Cardiac muscle cell (in vitro differentiated cells and primary cell): Measurements from ENCODE around the gene HLA-DPB1. TPM values are rescaled to one million over a fixed set of nuclear protein-coding genes. Genes with fewer than 3 reads are reported as not detected.

Experiments used
- DNase-seq, 2 donors: peaks; one replicate each; pipeline versions ENCODE4 v3.0.0 to v3.0.0-alpha.2; 2010 to 2017; ENCODE audit warnings: low read depth in 1 of 2, low spot score in 1 of 2
- H3K27ac ChIP-seq: fragments of 200-600 bp; sonication (generic); 2 replicates; pipeline ENCODE4 v1.5.1; 2016
- H3K27me3 ChIP-seq: fragments of 200-600 bp; sonication (generic); 2 replicates; pipeline ENCODE4 v1.6.0; 2016; ENCODE audit warnings: control low read depth
- H3K36me3 ChIP-seq: fragments of 200-600 bp; sonication (generic); 2 replicates; pipeline ENCODE4 v1.5.1; 2016; ENCODE audit warnings: control low read depth
- H3K4me1 ChIP-seq: fragments of 200-600 bp; sonication (generic); 2 replicates; pipeline ENCODE4 v1.8.1; 2017; ENCODE audit warnings: low read depth, mild to moderate bottlenecking, mixed run types
- H3K4me3 ChIP-seq: fragments of 200-600 bp; sonication (generic); 2 replicates; pipeline ENCODE4 v1.5.1; 2016; ENCODE audit warnings: mild to moderate bottlenecking
- H3K9me3 ChIP-seq: fragments of 200-600 bp; sonication (generic); 2 replicates; pipeline ENCODE4 v1.5.1; 2017; ENCODE audit warnings: low read depth, mild to moderate bottlenecking, control low read depth
- polyA plus RNA-seq: library from polyadenylated mRNA; unstranded; fragments of >200 nt; fragmentation: Nextera tagmentation; extraction: Ambion mirVana; gene quantifications from 2 replicates; pipeline ENCODE4 v1.2.1, GENCODE V29; 2016
- total RNA-seq: library from RNA; depleted of rRNA; stranded (reverse); fragments of >200 nt; gene quantifications from 2 replicates; pipeline ENCODE4 v1.2.3, GENCODE V29; 2016
- TF ChIP-seq, protein P1 (sequence below): IDR thresholded peaks from 2 replicates; pipeline ENCODE4 v1.5.1; 2012; ENCODE audit warnings: low read depth, mild to moderate bottlenecking, low read length

The HLA-DPB1 gene
- total and polyA plus RNA-seq, 2 experiments from 2014 or later: 8.6 to 26.1 TPM

DNA sequence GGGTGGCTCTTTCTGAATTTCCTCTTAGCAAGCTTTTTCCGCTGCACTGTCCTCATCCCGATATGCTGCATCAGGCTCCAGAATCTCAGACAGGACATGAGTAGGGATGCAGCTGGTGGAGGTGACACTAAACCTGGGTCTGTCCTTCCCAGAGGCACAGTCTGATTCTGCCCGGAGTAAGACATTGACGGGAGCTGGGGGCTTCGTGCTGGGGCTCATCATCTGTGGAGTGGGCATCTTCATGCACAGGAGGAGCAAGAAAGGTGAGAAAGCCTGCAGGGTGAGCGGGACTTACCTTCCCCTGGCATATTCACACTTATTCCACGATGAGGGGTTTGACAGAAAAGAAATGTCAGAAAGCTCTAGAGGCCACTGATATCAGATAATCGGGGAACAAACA lies 9.8 kb downstream of the HLA-DPB1 start:
- Histone ChIP-seq H3K9me3 (no peaks in the 10 kb centered on the region), H3K27me3 (no peaks in the 10 kb centered on the region), H3K4me3 (no peak overlapping the region), H3K27ac (no peak overlapping the region), H3K36me3 (no peaks in the 10 kb centered on the region), H3K4me1 (no peaks in the 10 kb centered on the region)
- no peak for DNase-seq
- TF ChIP-seq, protein P1, sequence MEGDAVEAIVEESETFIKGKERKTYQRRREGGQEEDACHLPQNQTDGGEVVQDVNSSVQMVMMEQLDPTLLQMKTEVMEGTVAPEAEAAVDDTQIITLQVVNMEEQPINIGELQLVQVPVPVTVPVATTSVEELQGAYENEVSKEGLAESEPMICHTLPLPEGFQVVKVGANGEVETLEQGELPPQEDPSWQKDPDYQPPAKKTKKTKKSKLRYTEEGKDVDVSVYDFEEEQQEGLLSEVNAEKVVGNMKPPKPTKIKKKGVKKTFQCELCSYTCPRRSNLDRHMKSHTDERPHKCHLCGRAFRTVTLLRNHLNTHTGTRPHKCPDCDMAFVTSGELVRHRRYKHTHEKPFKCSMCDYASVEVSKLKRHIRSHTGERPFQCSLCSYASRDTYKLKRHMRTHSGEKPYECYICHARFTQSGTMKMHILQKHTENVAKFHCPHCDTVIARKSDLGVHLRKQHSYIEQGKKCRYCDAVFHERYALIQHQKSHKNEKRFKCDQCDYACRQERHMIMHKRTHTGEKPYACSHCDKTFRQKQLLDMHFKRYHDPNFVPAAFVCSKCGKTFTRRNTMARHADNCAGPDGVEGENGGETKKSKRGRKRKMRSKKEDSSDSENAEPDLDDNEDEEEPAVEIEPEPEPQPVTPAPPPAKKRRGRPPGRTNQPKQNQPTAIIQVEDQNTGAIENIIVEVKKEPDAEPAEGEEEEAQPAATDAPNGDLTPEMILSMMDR: no peak

DNA sequence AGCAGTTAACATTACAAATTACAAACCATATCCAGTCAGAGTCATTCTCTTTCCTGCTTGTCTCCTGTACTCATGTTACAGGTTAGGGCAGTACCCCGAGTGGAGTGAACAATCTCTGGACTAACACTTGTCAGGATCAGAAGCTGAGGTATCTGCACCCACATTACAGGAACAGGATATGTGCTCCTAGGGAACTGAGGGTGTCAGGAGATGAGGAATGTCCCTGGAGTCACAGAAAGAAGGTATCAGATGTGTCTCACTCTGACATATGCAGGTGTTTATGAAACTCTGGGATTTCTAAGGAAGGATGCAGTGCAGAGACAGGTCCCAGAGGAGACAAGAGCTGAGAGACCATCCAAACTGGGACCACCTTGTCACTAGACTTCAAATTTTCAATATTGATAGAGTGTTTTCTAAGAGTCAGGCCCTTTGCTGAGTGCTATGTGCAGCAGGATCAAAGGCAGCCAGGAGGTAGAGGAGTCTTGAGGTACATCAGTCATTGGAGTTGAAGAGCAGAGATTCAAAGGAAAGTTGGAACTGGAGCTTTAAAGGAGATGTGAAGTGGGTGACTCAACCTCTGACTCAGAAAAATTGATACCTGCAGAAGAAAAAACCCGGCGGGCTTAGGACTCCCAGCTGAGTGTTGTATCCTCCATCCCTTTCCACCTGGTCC lies 12.6 kb downstream of the HLA-DPB1 start:
- Histone ChIP-seq H3K4me1 (no peaks in the 10 kb centered on the region), H3K27ac (no peak overlapping the region), H3K9me3 (no peaks in the 10 kb centered on the region), H3K4me3 (no peak overlapping the region), H3K36me3 (no peaks in the 10 kb centered on the region), H3K27me3 (no peaks in the 10 kb centered on the region)
- TF ChIP-seq, protein P1: no peak
- DNase-seq: no peak

DNA sequence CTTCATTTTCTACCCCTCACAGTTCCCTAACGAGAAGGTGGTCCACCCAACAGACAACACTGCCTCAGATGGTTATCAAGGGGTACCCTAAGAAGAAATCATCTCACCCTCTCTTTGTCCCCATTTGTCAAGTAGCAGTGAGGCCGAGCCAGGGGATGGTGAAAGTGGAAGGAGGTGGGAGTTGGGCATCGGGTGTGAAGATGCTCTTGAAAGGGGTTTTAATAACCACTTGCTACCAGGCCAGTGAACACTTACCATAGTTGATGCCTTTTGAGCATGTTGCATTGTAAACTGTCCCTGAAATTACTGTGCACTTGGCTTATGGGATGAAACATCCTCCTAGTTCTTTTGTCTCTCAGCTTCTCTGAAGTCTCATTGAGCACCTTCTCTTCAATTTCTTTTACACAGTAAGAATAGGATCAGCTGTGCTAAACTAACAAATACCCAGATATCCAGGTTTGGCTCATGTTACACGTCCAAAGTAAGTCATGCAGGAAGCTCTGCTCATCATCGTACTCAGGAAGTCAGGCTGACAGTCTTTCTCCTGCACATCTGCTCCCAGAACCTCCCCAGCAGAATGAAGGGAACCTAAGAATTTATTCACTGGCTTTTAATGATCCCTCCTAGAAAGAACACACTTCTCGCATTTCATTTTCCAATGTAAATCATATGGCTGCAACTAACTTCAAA lies 13.3 kb downstream of the HLA-DPB1 start:
- no peaks in the 10 kb centered on the region for H3K27me3 ChIP-seq
- no peaks in the 10 kb centered on the region for H3K36me3 ChIP-seq
- no peaks in the 10 kb centered on the region for H3K4me1 ChIP-seq
- TF ChIP-seq, protein P1: no peak
- peak in 1 of 2 donors; percentile 56 for DNase-seq
- H3K4me3 ChIP-seq: no peak overlapping the region
- H3K9me3 ChIP-seq: no peaks in the 10 kb centered on the region
- H3K27ac ChIP-seq: no peak overlapping the region

DNA sequence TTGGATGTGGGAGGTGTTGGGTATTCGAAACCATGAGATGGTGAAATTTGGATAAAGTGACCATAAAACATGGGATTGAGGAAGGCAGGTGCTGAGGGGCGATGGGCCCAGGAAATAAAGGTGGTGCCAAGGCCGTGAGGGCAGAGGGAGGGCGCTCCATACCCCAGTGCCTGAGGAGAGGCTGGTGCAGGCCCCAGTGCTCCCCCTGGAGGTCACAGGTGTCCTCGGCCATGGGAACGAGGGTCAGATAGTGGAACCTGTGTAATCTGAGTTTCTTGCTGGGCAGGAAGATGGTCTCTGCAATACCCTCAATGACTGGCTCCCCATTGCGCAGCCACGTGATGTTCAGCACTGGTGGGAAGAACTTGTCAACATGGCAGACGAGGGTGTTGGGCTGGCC lies 16.2 kb downstream of the HLA-DPB1 start:
- H3K36me3 ChIP-seq: no peaks in the 10 kb centered on the region
- H3K27ac ChIP-seq: no peak overlapping the region
- H3K4me1 ChIP-seq: no peaks in the 10 kb centered on the region
- H3K9me3 ChIP-seq: no peaks in the 10 kb centered on the region
- DNase-seq: peak; percentile 16 to 47
- no peak overlapping the region for H3K4me3 ChIP-seq
- TF ChIP-seq, protein P1: peak; percentile 49
- H3K27me3 ChIP-seq: no peaks in the 10 kb centered on the region

DNA sequence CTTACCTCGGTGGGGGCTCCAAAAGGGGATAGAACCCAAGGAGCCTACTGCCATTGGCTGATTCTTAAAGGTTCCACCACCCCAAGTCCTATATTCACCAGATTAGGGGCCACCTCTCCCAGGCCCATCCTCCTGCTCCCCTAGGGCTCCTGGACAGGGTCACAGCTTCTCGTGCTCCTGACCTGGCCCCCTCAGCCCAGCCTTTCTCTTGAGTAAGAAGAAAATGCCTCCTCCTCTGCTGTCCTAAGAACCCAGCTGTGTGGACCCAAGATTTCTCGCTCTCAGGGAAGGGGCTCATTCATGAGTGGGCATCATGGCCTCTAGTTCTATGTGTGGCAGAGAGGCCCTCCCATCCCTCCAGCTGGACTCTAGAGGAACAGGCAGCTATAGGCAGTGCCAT lies 16.6 kb downstream of the HLA-DPB1 start:
- H3K36me3 ChIP-seq: no peaks in the 10 kb centered on the region
- TF ChIP-seq, protein P1: no peak
- DNase-seq: no peak

More for the DNA sequence above, 16.6 kb downstream of the HLA-DPB1 start:
- no peaks in the 10 kb centered on the region for H3K4me1 ChIP-seq
- no peak overlapping the region for H3K4me3 ChIP-seq
- H3K9me3 ChIP-seq: no peaks in the 10 kb centered on the region
- no peaks in the 10 kb centered on the region for H3K27me3 ChIP-seq
- H3K27ac ChIP-seq: no peak overlapping the region
